A549 (cell line): Measurements from ENCODE around the gene NOX3. TPM values are rescaled to one million over a fixed set of nuclear protein-coding genes. Genes with fewer than 3 reads are reported as not detected.

ENCODE experiments used
- ATAC-seq, 2 experiments: fragments of 200-7000 bp in 1 of 2; fragments of >200 bp in 1 of 2; cut with Nextera tagmentation in 1 of 2; cut with Tn5 transposase in 1 of 2; 3 replicates each; pipeline versions ENCODE4 v1.8.0 to v1.9.1; 2018 to 2020; ENCODE audit warnings: mild to moderate bottlenecking in 1 of 2, moderate library complexity in 1 of 2
- CTCF ChIA-PET: fragments of 300-600 bp; sonication (Branson Sonifier 250); formaldehyde crosslinking; extraction: SDS; loops from one replicate; lab custom pipeline; 2021; ENCODE audit warnings: antibody characterized with exemption, inconsistent platforms; lab: Yijun Ruan, JAX
- POLR2A ChIA-PET: fragments of 350-600 bp; formaldehyde crosslinking; extraction: SDS; loops from one replicate; lab custom pipeline; 2021; ENCODE audit warnings: antibody characterized with exemption, inconsistent platforms; lab: Yijun Ruan, JAX
- DNase-seq, 2 experiments: peaks; one replicate each; pipeline versions ENCODE4 v3.0.0 to v3.0.0-alpha.2; 2011 to 2016; ENCODE audit warnings: low read depth in 1 of 2, low spot score in 1 of 2
- FAIRE-seq: peaks from 2 replicates; lab custom pipeline; 2011; peaks lifted over from hg19 to GRCh38; lab: Jason Lieb, UNC
- H3K27ac ChIP-seq, 2 experiments: fragments of >200 bp; sonication (Bioruptor Twin); formaldehyde crosslinking; 3 replicates each; pipeline ENCODE4 v1.5.1; 2016 to 2017
- H3K4me1 ChIP-seq: fragments of >200 bp; sonication (Bioruptor Twin); formaldehyde crosslinking; 3 replicates; pipeline ENCODE4 v1.6.1; 2016
- H3K4me2 ChIP-seq: fragments of >200 bp; sonication (Bioruptor Twin); formaldehyde crosslinking; 3 replicates; pipeline ENCODE4 v1.6.1; 2016
- H3K4me3 ChIP-seq: fragments of >200 bp; sonication (Bioruptor Twin); formaldehyde crosslinking; 3 replicates; pipeline ENCODE4 v1.5.1; 2016
- H3K9me3 ChIP-seq: fragments of >200 bp; sonication (Bioruptor Twin); formaldehyde crosslinking; 3 replicates; pipeline ENCODE4 v1.6.1; 2016
- ATOH8 ChIP-seq: fragments of 250-450 bp; sonication (Bioruptor Pico); IDR thresholded peaks from 2 replicates; pipeline ENCODE4 v1.5.0; 2020; ENCODE audit warnings: low read depth, mild to moderate bottlenecking, moderate library complexity
- BHLHE40 ChIP-seq: IDR thresholded peaks from 2 replicates; pipeline ENCODE4 v1.6.1; 2012; ENCODE audit warnings: low read depth, low read length, inconsistent platforms
- CBX2 ChIP-seq: fragments of 200-600 bp; sonication (generic); IDR thresholded peaks from 2 replicates; pipeline ENCODE4 v1.6.1; 2016; ENCODE audit warnings: low read depth, mild to moderate bottlenecking, borderline replicate concordance
- CBX8 ChIP-seq: fragments of 200-600 bp; sonication (generic); IDR thresholded peaks from 2 replicates; pipeline ENCODE4 v1.6.1; 2016
- CEBPB ChIP-seq, 2 experiments: fragments of >200 bp in 1 of 2; sonication (Bioruptor Twin) in 1 of 2; formaldehyde crosslinking in 1 of 2; IDR thresholded peaks; 2 replicates each; pipeline ENCODE4 v1.6.1; 2012 to 2016
- CHD4 ChIP-seq: fragments of 200-600 bp; sonication (generic); IDR thresholded peaks from 2 replicates; pipeline ENCODE4 v1.6.1; 2016; ENCODE audit warnings: antibody characterized with exemption, mild to moderate bottlenecking, borderline replicate concordance
- EHF ChIP-seq: fragments of 250-450 bp; sonication (Bioruptor Pico); IDR thresholded peaks from 2 replicates; pipeline ENCODE4 v1.5.0; 2020; ENCODE audit warnings: mild to moderate bottlenecking
- EHMT2 ChIP-seq: fragments of 200-600 bp; sonication (generic); IDR thresholded peaks from 2 replicates; pipeline ENCODE4 v1.6.1; 2016; ENCODE audit warnings: antibody characterized with exemption, low read depth, mild to moderate bottlenecking, moderate library complexity
- FOSL2 ChIP-seq, 2 experiments: fragments of 450-650 bp in 1 of 2; fragments of >200 bp in 1 of 2; sonication (Bioruptor Twin) in 1 of 2; formaldehyde crosslinking; IDR thresholded peaks; 2 replicates each; pipeline versions ENCODE4 v1.5.0 to v1.6.1; 2016 to 2020; ENCODE audit warnings: mild to moderate bottlenecking in 1 of 2, moderate library complexity in 1 of 2
- GATA3 ChIP-seq: IDR thresholded peaks from 2 replicates; pipeline ENCODE4 v1.6.1; 2012; ENCODE audit warnings: borderline replicate concordance
- HDAC2 ChIP-seq: fragments of 200-600 bp; sonication (generic); IDR thresholded peaks from 2 replicates; pipeline ENCODE4 v1.6.1; 2016
- HOXA7 ChIP-seq: fragments of 250-450 bp; sonication (Bioruptor Pico); IDR thresholded peaks from 2 replicates; pipeline ENCODE4 v1.5.0; 2020; ENCODE audit warnings: mild to moderate bottlenecking, moderate library complexity
- HOXB5 ChIP-seq: fragments of 250-450 bp; sonication (Bioruptor Pico); IDR thresholded peaks from 2 replicates; pipeline ENCODE4 v1.5.0; 2020; ENCODE audit warnings: mild to moderate bottlenecking, moderate library complexity
- KDM5A ChIP-seq: fragments of 200-600 bp; sonication (generic); IDR thresholded peaks from 2 replicates; pipeline ENCODE4 v1.6.1; 2016; ENCODE audit warnings: antibody characterized with exemption, mild to moderate bottlenecking
- PHF8 ChIP-seq: fragments of 200-600 bp; sonication (generic); IDR thresholded peaks from 2 replicates; pipeline ENCODE4 v1.6.1; 2016; ENCODE audit warnings: low read depth, mild to moderate bottlenecking, antibody characterized with exemption, moderate library complexity, borderline replicate concordance
- POLR2AphosphoS2 ChIP-seq: conservative IDR thresholded peaks from 2 replicates; pipeline ENCODE4 v1.6.1; 2012; ENCODE audit warnings: low read length, improper control_type of control experiment, inconsistent platforms
- RCOR1 ChIP-seq: fragments of 150-350 bp; IDR thresholded peaks from 2 replicates; pipeline ENCODE4 v1.6.1; 2014; ENCODE audit warnings: antibody characterized with exemption, low read length, low read depth
- RNF2 ChIP-seq: fragments of 200-600 bp; sonication (generic); IDR thresholded peaks from 2 replicates; pipeline ENCODE4 v1.6.1; 2016; ENCODE audit warnings: low read depth, mild to moderate bottlenecking, antibody characterized with exemption, moderate library complexity, borderline replicate concordance
- SMC3 ChIP-seq: fragments of >200 bp; sonication (Bioruptor Twin); formaldehyde crosslinking; IDR thresholded peaks from 3 replicates; pipeline ENCODE4 v1.6.1; 2018; ENCODE audit warnings: inconsistent platforms
- SREBF2 ChIP-seq: fragments of 450-650 bp; IDR thresholded peaks from 2 replicates; pipeline ENCODE4 v1.6.1; 2014; ENCODE audit warnings: mild to moderate bottlenecking, moderate library complexity
- ZC3H11A ChIP-seq: fragments of 450-650 bp; IDR thresholded peaks from 2 replicates; pipeline ENCODE4 v1.6.1; 2014; ENCODE audit warnings: antibody characterized with exemption, mild to moderate bottlenecking
- WGBS: methylation state at CpG from one replicate; pipeline ENCODE4 v1.1.6; 2017; ENCODE audit errors: missing lambda C conversion rate; 5-methylcytosine and 5-hydroxymethylcytosine counted together
- polyA plus RNA-seq, 4 experiments: library from polyadenylated mRNA; depleted of rRNA in 3 of 4; stranded (reverse); fragments of >200 nt; fragmentation: RNase III in 1 of 4; extraction: RNeasy Plus Mini Kit Qiagen cat#74134 plus additional on column Dnase treatment in 1 of 4; gene quantifications; 2 replicates in 3 of 4; 3 replicates in 1 of 4; pipeline ENCODE4 v1.2.3, GENCODE V29; 2011 to 2017
- TF ChIP-seq, protein P1 (sequence below): fragments of 200-600 bp; sonication (generic); IDR thresholded peaks from 2 replicates; pipeline ENCODE4 v1.6.1; 2016; ENCODE audit warnings: antibody characterized with exemption, mild to moderate bottlenecking, moderate library complexity
- TF ChIP-seq, protein P2 (sequence below): fragments of 450-650 bp; IDR thresholded peaks from 2 replicates; pipeline ENCODE4 v1.6.1; 2014; ENCODE audit warnings: antibody characterized with exemption

NOX3 gene
- polyA plus RNA-seq, 2 of the 4 experiments (the other 2 are of a cell fraction), result not detected

- ChIA-PET CTCF (no interaction called here), POLR2A (no interaction called here)
- FAIRE-seq, result no peak
- H3K27ac ChIP-seq, result no peak overlapping the region
- WGBS, result 79% methylated on average over 15 of the region's 15 CpGs
- ATAC-seq, result no peak
- no peak overlapping the region for H3K4me2 ChIP-seq
- TF ChIP-seq ATOH8 (CRISPR knock-in tag) (no peak), CHD4 (no peak), HOXB5 (CRISPR knock-in tag) (no peak), HDAC2 (no peak), EHF (CRISPR knock-in tag) (no peak)
- H3K4me3 ChIP-seq, result no peak overlapping the region
- no peaks in the 10 kb centered on the region for H3K4me1 ChIP-seq
- no peaks in the 10 kb centered on the region for H3K9me3 ChIP-seq
- DNase-seq, result no peak
Measured at GRCh38 chr6:155399745-155400653, 55.6 kb downstream of the NOX3 start.

DNA sequence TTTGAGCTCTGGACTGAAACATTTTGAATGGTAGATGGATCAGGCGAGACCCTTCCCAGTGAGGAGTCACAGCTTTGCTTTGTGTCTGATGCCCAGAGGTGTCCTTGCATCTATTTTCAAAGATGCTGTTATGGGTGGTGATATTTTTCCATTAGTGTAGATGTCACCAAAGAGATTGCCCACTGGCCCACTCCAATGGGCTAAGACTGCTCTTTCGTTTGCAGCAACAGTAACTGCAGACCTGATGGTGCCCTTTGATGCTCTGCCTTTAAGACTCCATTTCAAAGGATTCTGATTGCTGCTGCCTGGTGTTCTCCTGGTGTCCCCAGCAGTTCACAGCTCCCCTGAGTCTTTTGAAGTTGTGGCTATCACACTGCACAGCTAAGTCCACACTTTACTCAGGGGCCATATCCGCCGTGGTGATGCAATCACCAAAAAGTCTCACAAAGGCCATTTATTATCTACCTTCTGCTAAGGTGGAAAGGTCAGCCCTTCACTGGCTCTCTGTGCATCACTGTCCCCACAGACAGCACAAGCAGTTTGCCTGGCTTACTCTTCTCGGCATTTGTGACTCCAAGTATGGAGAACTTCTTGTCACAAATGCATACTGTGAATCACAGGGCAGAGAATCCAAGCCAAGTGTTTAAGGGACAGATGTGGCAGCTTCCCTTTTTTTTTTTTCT is 56.4 kb downstream of the NOX3 start:
- Histone ChIP-seq H3K9me3 (no peaks in the 10 kb centered on the region), H3K4me1 (no peaks in the 10 kb centered on the region), H3K4me2 (no peak overlapping the region), H3K27ac (no peak overlapping the region), H3K4me3 (no peak overlapping the region)
- ChIA-PET CTCF (no interaction called here), POLR2A (no interaction called here)
- DNase-seq (no peak), FAIRE-seq (no peak), ATAC-seq (no peak)
- TF ChIP-seq GATA3 (no peak), CBX2 (no peak), SREBF2 (no peak), CBX8 (no peak), RCOR1 (no peak), CEBPB (IDR thresholded peaks at IDR 0.05) (0 out of 4 replicates have a peak, but pooled peaks of 1 of the 2 experiments have one; percentile 5)
- TF ChIP-seq, protein P1, sequence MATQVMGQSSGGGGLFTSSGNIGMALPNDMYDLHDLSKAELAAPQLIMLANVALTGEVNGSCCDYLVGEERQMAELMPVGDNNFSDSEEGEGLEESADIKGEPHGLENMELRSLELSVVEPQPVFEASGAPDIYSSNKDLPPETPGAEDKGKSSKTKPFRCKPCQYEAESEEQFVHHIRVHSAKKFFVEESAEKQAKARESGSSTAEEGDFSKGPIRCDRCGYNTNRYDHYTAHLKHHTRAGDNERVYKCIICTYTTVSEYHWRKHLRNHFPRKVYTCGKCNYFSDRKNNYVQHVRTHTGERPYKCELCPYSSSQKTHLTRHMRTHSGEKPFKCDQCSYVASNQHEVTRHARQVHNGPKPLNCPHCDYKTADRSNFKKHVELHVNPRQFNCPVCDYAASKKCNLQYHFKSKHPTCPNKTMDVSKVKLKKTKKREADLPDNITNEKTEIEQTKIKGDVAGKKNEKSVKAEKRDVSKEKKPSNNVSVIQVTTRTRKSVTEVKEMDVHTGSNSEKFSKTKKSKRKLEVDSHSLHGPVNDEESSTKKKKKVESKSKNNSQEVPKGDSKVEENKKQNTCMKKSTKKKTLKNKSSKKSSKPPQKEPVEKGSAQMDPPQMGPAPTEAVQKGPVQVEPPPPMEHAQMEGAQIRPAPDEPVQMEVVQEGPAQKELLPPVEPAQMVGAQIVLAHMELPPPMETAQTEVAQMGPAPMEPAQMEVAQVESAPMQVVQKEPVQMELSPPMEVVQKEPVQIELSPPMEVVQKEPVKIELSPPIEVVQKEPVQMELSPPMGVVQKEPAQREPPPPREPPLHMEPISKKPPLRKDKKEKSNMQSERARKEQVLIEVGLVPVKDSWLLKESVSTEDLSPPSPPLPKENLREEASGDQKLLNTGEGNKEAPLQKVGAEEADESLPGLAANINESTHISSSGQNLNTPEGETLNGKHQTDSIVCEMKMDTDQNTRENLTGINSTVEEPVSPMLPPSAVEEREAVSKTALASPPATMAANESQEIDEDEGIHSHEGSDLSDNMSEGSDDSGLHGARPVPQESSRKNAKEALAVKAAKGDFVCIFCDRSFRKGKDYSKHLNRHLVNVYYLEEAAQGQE, result no peak
- 77% methylated on average over 5 of the region's 5 CpGs for WGBS

DNA sequence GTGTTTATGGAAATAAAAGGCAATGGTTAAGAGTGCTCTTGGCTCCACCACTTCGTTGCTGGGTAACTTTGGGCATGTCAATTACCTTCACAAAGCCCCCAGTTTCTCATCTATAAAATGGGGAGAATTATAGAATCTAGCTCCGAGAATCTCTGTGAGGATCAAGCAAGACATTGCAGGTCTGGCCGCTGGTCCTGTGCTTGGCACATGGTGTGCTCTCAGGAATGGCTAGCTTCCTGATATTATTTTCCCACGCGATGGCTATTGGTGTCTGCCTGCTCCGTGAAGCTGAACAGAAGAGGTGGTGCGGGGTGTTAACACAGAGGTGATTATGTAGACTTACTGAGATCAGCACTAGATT is 57.0 kb downstream of the NOX3 start:
- Histone ChIP-seq H3K4me2 (no peak overlapping the region), H3K9me3 (no peaks in the 10 kb centered on the region), H3K4me1 (no peaks in the 10 kb centered on the region), H3K27ac (no peak overlapping the region), H3K4me3 (no peak overlapping the region)
- ChIA-PET POLR2A (no interaction called here), CTCF (interaction anchor here (1.1 kb wide), 1 partner anchor 22 kb away, joined by 4 read pairs; no protein-coding TSS in a partner anchor)
- ATAC-seq (no peak), FAIRE-seq (no peak), DNase-seq (no peak)
- 74% methylated on average over 7 of the region's 7 CpGs for WGBS
- TF ChIP-seq KDM5A (no peak), FOSL2 (IDR thresholded peaks at IDR 0.05) (no peak), FOSL2 (CRISPR knock-in tag; IDR thresholded peaks at IDR 0.05) (no peak), SMC3 (no peak), CBX8 (no peak), RNF2 (no peak), ZC3H11A (no peak), POLR2AphosphoS2 (no peak), EHMT2 (no peak), HOXA7 (CRISPR knock-in tag) (no peak), BHLHE40 (no peak), GATA3 (no peak), PHF8 (no peak)
- TF ChIP-seq, protein P2, sequence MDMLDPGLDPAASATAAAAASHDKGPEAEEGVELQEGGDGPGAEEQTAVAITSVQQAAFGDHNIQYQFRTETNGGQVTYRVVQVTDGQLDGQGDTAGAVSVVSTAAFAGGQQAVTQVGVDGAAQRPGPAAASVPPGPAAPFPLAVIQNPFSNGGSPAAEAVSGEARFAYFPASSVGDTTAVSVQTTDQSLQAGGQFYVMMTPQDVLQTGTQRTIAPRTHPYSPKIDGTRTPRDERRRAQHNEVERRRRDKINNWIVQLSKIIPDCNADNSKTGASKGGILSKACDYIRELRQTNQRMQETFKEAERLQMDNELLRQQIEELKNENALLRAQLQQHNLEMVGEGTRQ, result no peak
- TF ChIP-seq, protein P1, result no peak
